HL-60 (cell line): ENCODE data around the gene NOXA1.

Experiments used
- CTCF ChIP-seq: IDR thresholded peaks from one replicate; pipeline ENCODE4 v1.5.1; 2011; ENCODE audit warnings: low read length, control low read depth, inconsistent platforms; ENCODE audit not compliant: insufficient read depth
- GABPA ChIP-seq: IDR thresholded peaks from 2 replicates; pipeline ENCODE4 v1.6.1; 2012; ENCODE audit warnings: low read depth
- POLR2AphosphoS5 ChIP-seq: IDR thresholded peaks from 2 replicates; pipeline ENCODE4 v1.6.1; 2012; ENCODE audit warnings: low read depth
- SPI1 ChIP-seq: IDR thresholded peaks from 2 replicates; pipeline ENCODE4 v1.6.1; 2012; ENCODE audit warnings: low read depth, mild to moderate bottlenecking, borderline replicate concordance
- TF ChIP-seq, protein P1 (sequence below): IDR thresholded peaks from 2 replicates; pipeline ENCODE4 v1.6.1; 2012; ENCODE audit warnings: low read depth; ENCODE audit not compliant: insufficient replicate concordance

- TF ChIP-seq CTCF (no peak), SPI1 (no peak), GABPA (no peak), POLR2AphosphoS5 (no peak)
- TF ChIP-seq, protein P1, sequence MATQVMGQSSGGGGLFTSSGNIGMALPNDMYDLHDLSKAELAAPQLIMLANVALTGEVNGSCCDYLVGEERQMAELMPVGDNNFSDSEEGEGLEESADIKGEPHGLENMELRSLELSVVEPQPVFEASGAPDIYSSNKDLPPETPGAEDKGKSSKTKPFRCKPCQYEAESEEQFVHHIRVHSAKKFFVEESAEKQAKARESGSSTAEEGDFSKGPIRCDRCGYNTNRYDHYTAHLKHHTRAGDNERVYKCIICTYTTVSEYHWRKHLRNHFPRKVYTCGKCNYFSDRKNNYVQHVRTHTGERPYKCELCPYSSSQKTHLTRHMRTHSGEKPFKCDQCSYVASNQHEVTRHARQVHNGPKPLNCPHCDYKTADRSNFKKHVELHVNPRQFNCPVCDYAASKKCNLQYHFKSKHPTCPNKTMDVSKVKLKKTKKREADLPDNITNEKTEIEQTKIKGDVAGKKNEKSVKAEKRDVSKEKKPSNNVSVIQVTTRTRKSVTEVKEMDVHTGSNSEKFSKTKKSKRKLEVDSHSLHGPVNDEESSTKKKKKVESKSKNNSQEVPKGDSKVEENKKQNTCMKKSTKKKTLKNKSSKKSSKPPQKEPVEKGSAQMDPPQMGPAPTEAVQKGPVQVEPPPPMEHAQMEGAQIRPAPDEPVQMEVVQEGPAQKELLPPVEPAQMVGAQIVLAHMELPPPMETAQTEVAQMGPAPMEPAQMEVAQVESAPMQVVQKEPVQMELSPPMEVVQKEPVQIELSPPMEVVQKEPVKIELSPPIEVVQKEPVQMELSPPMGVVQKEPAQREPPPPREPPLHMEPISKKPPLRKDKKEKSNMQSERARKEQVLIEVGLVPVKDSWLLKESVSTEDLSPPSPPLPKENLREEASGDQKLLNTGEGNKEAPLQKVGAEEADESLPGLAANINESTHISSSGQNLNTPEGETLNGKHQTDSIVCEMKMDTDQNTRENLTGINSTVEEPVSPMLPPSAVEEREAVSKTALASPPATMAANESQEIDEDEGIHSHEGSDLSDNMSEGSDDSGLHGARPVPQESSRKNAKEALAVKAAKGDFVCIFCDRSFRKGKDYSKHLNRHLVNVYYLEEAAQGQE = no peak
Measured at GRCh38 chr9:137411645-137412380, 11.4 kb upstream of the NOXA1 start.
